GM18520 (cell line): Measurements from ENCODE around the gene ENTHD1.

ENCODE experiments used
- ATAC-seq: cut with Tn5 transposase; IDR thresholded peaks from one replicate; pipeline ENCODE4 v1.9.1; 2021; ENCODE audit not compliant: unreplicated experiment

Gene ENTHD1

GRCh38 chr22:39800790-39801520 lies 92.6 kb downstream of the ENTHD1 start:
- ATAC-seq: no peak

DNA sequence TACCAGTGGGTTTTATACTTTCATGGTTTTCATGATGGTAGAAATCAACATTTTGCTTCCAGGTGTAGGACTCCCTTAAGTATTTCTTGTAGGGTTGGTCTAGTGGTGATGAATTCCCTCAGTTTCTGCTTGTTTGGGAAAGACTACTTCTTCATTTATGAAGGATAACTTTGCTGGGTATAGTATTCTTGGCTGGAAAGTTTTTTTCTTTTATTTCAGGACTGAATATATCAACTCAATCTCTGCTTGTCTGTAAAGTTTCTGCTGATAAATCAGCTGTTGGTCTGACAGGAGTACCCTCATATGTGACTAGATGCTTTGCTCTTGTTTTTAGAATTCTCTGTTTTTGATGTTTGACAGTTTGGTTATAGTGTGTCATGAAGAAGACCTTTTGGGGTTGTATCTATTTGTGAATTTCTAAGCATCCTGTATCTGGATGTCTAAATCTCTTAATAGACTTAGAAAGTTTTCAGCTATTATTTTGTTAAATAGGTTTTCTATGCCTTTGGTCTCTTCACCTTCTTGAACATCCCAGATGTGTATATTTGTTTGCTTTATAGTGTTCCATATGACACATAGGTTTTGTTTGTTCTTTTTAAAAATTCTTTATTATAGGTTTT lies 95.9 kb downstream of the ENTHD1 start:
- ATAC-seq: no peak

DNA sequence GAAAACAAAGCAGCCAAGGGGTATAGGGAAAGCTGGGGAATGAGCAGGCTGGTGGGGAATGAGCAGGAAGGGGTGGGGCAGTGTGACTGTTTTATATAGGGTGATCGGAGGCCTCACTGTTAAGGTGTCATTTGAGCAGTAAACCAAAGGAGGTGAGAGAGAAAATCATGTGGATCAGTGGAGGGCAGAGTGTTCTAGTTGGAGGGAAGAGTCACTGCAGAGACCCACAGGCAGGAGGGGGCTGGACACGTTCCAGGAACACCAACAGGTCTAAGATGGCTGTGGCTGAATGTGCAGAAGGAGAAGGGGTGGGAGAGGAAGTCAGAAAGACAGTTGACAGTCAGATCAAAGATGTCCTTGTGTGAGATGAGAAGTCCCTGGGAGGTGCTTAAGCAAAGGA lies 103.8 kb downstream of the ENTHD1 start:
- ATAC-seq: no peak

DNA sequence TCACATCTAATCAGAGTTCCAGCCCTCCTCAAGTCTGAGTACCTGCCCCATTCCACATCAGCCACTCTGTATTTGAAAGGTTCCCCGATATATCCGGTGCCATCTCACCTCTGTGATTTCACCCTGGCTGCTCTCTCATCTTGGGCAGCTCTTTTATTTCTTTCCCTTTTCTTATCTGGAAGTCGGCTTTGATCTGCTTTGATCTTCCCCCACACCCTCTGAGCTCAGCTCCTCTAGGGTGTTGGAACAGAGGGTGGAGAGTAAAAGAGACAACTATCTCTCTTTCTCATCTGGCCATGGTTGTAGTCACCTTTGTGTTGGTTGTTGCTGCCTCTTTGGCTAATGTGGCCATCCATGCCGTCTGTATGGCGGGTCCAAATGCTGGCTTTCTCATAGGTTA lies 108.3 kb downstream of the ENTHD1 start:
- ATAC-seq: no peak

DNA sequence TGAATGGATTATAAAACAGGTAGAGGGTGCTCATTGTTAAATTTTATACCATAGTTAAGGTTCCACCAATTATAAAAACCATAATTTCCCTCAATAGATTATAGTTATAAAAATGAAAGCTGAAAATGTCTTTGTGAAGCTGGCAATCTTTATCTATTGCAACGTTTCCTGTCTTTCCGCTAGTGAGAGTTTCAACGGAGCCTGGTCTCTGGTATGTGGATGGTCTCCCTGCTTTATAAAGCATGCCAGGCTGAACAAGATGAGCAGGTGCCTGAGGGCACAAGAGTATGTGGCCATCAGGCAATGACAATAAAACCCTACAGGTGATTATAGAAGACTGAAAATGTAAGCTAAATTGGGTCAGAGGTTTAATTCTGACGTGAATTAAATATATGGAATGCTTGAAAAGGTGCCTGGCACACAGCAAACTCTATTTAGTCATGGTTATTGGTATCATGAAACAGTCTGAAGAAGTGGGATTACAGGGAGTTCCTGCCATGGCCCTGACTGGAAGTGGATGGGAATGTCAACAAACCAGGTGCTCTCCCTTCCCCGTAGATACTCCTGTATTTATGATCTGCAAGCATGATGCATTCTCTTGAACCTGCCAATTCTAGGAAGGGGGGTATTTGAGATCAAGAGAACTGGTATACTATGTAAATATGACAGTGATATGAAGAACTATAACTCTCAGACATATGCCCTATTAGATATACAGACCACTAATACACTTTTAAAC lies 115.7 kb downstream of the ENTHD1 start:
- no peak for ATAC-seq

- no peak for ATAC-seq
Measured at GRCh38 chr22:39776295-39777009, 117.1 kb downstream of the ENTHD1 start.

- peak; percentile 48 for ATAC-seq
Measured at GRCh38 chr22:39773976-39774539, 119.5 kb downstream of the ENTHD1 start.

DNA sequence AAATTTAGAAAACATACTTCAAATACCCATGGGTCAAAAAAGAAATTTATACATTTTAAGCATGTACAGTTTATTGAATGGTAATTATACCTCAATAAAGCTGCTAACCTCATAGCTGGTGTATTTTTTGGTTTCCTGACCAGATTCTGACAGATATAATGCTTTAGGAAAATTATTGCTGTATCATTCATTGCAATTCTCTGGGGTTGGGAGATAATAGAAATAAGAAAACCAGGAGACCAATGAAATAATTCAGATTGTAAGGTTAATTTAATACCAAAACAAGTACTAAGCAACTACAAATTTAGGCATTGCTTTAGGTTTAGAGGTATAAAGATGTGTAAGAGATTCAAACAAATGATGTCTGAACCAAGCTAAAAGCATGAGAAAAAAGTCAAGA lies 120.1 kb downstream of the ENTHD1 start:
- ATAC-seq: peak; percentile 11

DNA sequence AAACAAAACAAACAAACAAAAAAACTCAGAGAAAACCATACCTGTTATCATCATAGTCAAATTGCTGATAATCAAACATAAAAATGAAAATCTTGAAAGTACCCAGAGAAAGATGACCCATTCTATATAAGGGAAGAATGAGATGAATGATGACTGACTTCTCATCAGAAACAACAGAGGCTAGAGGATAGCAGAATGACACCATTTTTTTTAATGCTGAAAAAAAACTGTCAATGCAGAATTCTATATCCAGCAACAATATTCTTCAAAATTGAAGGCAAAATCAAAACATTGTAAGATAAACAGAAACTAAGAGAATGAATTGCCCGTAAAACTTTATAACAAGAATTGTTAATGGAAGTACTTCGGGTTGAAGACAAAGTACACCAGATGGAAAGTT lies 122.1 kb downstream of the ENTHD1 start:
- no peak for ATAC-seq

GRCh38 chr22:39765661-39766060 lies 127.9 kb downstream of the ENTHD1 start:
- no peak for ATAC-seq

GRCh38 chr22:39765046-39765445 lies 128.5 kb downstream of the ENTHD1 start:
- ATAC-seq: no peak

- ATAC-seq: no peak
Measured at GRCh38 chr22:39763276-39763675, 130.3 kb downstream of the ENTHD1 start.

DNA sequence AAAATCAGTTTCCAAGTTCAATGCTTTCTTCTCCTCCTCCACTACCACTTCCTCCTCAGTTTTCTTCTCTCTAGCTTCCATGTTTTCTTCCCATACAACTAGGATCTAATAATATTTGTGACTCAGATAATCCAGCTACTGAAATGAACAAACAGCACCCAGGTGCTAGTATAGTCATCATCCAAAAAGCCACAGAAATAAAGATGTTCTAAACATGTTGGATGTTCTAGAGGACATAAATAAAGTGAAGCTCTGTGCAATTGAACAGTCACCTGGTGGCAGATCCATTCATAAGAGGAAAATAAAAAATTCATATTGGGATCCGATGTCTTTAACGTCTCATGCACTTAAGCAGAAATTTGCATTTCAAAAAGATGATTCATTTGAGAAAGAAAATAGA lies 142.8 kb downstream of the ENTHD1 start:
- no peak for ATAC-seq

- ATAC-seq: no peak
Measured at GRCh38 chr22:39748877-39749276, 144.7 kb downstream of the ENTHD1 start.

GRCh38 chr22:39746600-39747262 lies 146.8 kb downstream of the ENTHD1 start:
- no peak for ATAC-seq

DNA sequence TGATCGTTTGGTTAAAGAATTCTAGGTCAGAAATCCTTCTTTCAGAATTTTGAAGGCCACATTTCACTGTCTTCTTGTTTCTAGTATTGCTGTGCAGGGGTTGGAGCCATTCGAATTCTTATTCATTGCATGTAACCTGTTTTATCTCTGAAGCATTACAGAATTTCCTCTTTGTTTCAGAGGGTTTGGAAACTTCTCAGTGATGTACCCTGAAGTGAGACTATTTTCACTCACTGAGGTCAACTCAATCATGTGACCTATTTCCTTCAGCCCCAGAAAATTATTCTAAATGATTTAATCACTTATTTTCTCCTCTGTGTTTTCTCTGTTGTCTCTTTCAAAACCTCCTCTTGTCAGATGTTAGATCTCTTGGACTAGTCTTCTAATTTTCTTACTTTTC lies 147.8 kb downstream of the ENTHD1 start:
- no peak for ATAC-seq

- ATAC-seq: no peak
Measured at GRCh38 chr22:39744353-39744752, 149.2 kb downstream of the ENTHD1 start.

DNA sequence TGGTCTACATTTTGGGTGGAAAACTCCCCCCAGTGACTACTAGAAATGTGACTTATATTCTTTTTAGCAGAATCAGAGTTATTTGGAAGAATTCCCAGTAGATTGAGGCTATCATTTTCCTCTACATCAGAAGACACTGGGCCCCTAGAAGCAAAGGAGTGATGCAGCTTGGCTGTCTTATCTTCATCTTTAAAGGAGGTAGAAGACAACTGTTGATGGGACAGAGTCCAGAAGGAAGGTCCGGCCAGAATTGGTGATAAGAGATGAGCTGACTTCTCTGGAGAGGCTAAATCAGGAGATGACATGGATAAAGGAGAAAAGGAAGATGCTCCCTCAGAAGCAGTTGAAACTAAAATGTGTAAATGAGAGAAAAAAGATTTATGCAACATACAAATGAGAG lies 149.6 kb downstream of the ENTHD1 start:
- no peak for ATAC-seq

GRCh38 chr22:39739338-39740027 lies 154.1 kb downstream of the ENTHD1 start:
- no peak for ATAC-seq

DNA sequence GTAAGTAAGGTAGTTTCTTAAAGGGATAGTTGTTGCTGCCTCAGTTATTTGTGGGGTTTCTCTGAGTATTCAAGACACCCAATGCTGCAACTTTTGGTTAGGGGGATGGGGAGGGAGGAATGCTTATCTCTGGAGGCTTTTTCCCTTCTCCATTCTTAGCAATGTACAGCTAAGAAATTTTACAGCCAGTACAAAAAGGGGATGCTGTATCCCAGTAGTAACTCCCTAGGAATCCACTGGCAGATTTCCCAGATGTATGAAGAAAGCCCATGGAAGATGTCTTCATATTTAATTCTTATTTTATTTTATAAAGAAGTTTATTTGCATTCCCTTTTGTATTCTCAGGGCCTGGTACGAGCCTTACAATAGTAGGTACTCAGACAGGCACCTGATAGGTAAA lies 154.8 kb downstream of the ENTHD1 start:
- ATAC-seq: no peak
